ENCODE results near the gene CEMIP. TPM values are rescaled to one million over a fixed set of nuclear protein-coding genes. Genes with fewer than 3 reads are reported as not detected.

The CEMIP gene
- polyA plus RNA-seq, 3 donors = not detected

GRCh38 chr15:80864666-80865065 is 85.5 kb downstream of the CEMIP start:
- Mint-ChIP-seq H3K4me1 (no peaks in the 10 kb centered on the region), H3K27me3 (ENCODE audit: low read depth in 3 of 3) (peaks cover 0 to 4% (median 3%) of the 10 kb centered on the region in 3 donors), H3K4me3 (no peak overlapping the region), H3K27ac (no peak overlapping the region), H3K36me3 (no peaks in the 10 kb centered on the region), H3K9me3 (peaks cover 0 to 2% (median 0%) of the 10 kb centered on the region in 7 donors)
- Histone ChIP-seq H3K9me3 (replicated peaks in 1 of 2; ENCODE audit: control insufficient read depth in 1 of 2, insufficient read depth in 1 of 2, low read length in 2 of 2) (no peaks in the 10 kb centered on the region), H3K4me1 (ENCODE audit: control insufficient read depth in 1 of 2, insufficient read depth in 2 of 2, low read length in 2 of 2) (no peaks in the 10 kb centered on the region), H3K4me2 (replicated peaks; ENCODE audit: extremely low read depth, low read length, poor library complexity, severe bottlenecking) (no peak overlapping the region), H3K27ac (ENCODE audit: low read depth in 1 of 2, low read length in 2 of 2) (no peak overlapping the region), H3K27me3 (ENCODE audit: control insufficient read depth in 2 of 2, insufficient read depth in 2 of 2, low read length in 2 of 2) (no peaks in the 10 kb centered on the region), H3K79me2 (ENCODE audit: insufficient read depth, low read length) (no peaks in the 10 kb centered on the region), H3K4me3 (replicated peaks in 1 of 3; ENCODE audit: low read depth in 2 of 3, low read length in 3 of 3) (no peak overlapping the region), H4K20me1 (ENCODE audit: insufficient read depth, low read length) (no peaks in the 10 kb centered on the region), H3K9ac (ENCODE audit: insufficient read depth, low read length, poor library complexity, severe bottlenecking) (no peak overlapping the region), H3K36me3 (replicated peaks in 1 of 2; ENCODE audit: control insufficient read depth in 1 of 2, insufficient read depth in 2 of 2, low read length in 2 of 2) (no peaks in the 10 kb centered on the region), H2AFZ (ENCODE audit: insufficient read depth, low read depth, low read length, poor library complexity, severe bottlenecking) (no peak overlapping the region)
- DNase-seq = no peak
- intact Hi-C loops (cut with micrococcal nuclease) = no loop called here
- TF ChIP-seq CTCF (IDR thresholded peaks at IDR 0.05) = no peak
- 86% methylated on average over 1 of the region's 4 CpGs for WGBS (ENCODE audit: insufficient coverage)

GRCh38 chr15:80866936-80867335 is 87.8 kb downstream of the CEMIP start:
- Histone ChIP-seq H3K9ac (ENCODE audit: insufficient read depth, low read length, poor library complexity, severe bottlenecking) (no peak overlapping the region), H3K27ac (ENCODE audit: low read depth in 1 of 2, low read length in 2 of 2) (no peak overlapping the region), H3K9me3 (replicated peaks in 1 of 2; ENCODE audit: control insufficient read depth in 1 of 2, insufficient read depth in 1 of 2, low read length in 2 of 2) (no peaks in the 10 kb centered on the region), H4K20me1 (ENCODE audit: insufficient read depth, low read length) (no peaks in the 10 kb centered on the region), H3K4me2 (replicated peaks; ENCODE audit: extremely low read depth, low read length, poor library complexity, severe bottlenecking) (no peak overlapping the region), H3K36me3 (replicated peaks in 1 of 2; ENCODE audit: control insufficient read depth in 1 of 2, insufficient read depth in 2 of 2, low read length in 2 of 2) (no peaks in the 10 kb centered on the region), H3K79me2 (ENCODE audit: insufficient read depth, low read length) (no peaks in the 10 kb centered on the region), H3K4me1 (ENCODE audit: control insufficient read depth in 1 of 2, insufficient read depth in 2 of 2, low read length in 2 of 2) (no peaks in the 10 kb centered on the region), H3K4me3 (replicated peaks in 1 of 3; ENCODE audit: low read depth in 2 of 3, low read length in 3 of 3) (no peak overlapping the region), H3K27me3 (ENCODE audit: control insufficient read depth in 2 of 2, insufficient read depth in 2 of 2, low read length in 2 of 2) (no peaks in the 10 kb centered on the region), H2AFZ (ENCODE audit: insufficient read depth, low read depth, low read length, poor library complexity, severe bottlenecking) (no peak overlapping the region)
- H3K4me3 Mint-ChIP-seq = no peak overlapping the region
- peaks cover 0 to 2% (median 2%) of the 10 kb centered on the region in 3 donors for H3K27me3 Mint-ChIP-seq (ENCODE audit: low read depth in 3 of 3)
- no peaks in the 10 kb centered on the region for H3K4me1 Mint-ChIP-seq
- no peak for TF ChIP-seq CTCF (IDR thresholded peaks at IDR 0.05)
- DNase-seq = no peak
- no peak overlapping the region for H3K27ac Mint-ChIP-seq
- intact Hi-C loops (cut with micrococcal nuclease) = no loop called here
- H3K36me3 Mint-ChIP-seq = no peaks in the 10 kb centered on the region
- WGBS (ENCODE audit: insufficient coverage) = no CpG with 5 or more reads among the region's 2 CpGs
- H3K9me3 Mint-ChIP-seq = peaks cover 0 to 2% (median 0%) of the 10 kb centered on the region in 7 donors
